Activated T-cell treated with anti-CD3 and anti-CD28 coated beads, Interleukin-2, amount 50 U/mL, for 24 hours (primary cell): ENCODE measurements around the gene USP30.

Source experiments
- DNase-seq: peaks from one replicate; pipeline ENCODE4 v3.0.0-alpha.2; 2020
- H3K27ac Mint-ChIP-seq: 2 replicates; pipeline ENCODE4 v1.8.0; 2020; ENCODE audit warnings: mild to moderate bottlenecking, mixed read lengths
- H3K27me3 Mint-ChIP-seq: 2 replicates; pipeline ENCODE4 v1.8.0; 2020; ENCODE audit warnings: mixed read lengths
- H3K36me3 Mint-ChIP-seq: 2 replicates; pipeline ENCODE4 v1.8.0; 2020; ENCODE audit warnings: low read depth, mixed read lengths
- H3K4me1 Mint-ChIP-seq: 2 replicates; pipeline ENCODE4 v1.8.0; 2020; ENCODE audit warnings: low read depth, mixed read lengths
- H3K4me3 Mint-ChIP-seq: 2 replicates; pipeline ENCODE4 v1.8.0; 2020; ENCODE audit warnings: mild to moderate bottlenecking, moderate library complexity, mixed read lengths
- H3K9me3 Mint-ChIP-seq: 2 replicates; pipeline ENCODE4 v1.8.0; 2020; ENCODE audit warnings: mixed read lengths

Gene USP30

DNA sequence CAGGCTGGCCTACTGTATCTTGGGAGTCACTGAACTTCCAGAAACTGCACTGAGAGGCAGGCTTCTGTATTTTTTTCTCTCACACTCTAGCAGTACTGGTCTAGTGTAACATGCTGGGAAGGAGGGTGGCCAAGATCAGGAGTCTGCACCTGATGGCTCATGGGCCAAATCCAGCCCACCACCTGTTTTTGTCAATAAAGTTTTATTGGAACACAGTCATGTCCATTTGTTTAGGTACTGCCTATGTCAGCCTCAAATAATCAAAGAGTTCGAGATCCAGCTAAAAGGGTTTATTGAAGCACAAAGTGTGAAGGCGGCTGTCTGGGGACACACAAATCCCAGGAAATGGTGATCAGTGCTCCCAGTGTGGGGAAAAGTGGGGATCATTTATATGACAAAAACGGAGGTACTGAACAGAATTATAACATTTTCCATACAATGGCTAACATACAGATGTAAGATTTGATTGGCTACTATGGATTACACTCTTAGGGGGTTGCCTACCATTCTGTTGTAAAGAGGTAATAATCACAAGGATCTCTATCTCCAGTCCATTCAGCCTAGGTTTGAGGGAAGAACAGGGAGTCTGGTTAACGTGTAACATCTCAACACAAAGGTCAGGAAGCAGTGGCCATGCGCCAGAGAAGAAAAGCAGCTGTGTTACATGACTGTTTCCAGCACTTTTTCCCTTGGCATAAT, 12.9 kb downstream of the USP30 start:
- no peaks in the 10 kb centered on the region for H3K27me3 Mint-ChIP-seq
- no peak overlapping the region for H3K27ac Mint-ChIP-seq
- no peak overlapping the region for H3K4me3 Mint-ChIP-seq
- H3K36me3 Mint-ChIP-seq, result peaks cover 41% of the 10 kb centered on the region
- no peaks in the 10 kb centered on the region for H3K9me3 Mint-ChIP-seq
- peaks cover 4% of the 10 kb centered on the region for H3K4me1 Mint-ChIP-seq
- no peak for DNase-seq

DNA sequence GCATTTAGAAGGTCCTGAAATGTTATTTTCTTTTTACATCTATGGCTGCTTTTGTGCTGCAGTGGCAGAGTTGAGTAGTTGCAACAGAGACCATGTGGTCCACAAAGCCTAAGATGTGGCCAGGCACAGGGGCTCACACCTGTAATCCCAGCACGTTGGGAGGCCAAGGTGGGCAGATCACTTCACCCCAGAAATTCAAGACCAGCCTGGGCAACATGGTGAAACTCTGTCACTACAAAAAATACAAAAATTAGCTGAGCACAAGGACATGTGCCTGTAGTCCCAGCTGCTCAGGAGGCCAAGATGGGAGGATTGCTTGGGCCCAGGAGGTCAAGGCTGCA, 13.4 kb downstream of the USP30 start:
- no peak overlapping the region for H3K4me3 Mint-ChIP-seq
- H3K36me3 Mint-ChIP-seq, result peaks cover 44% of the 10 kb centered on the region
- H3K27me3 Mint-ChIP-seq, result no peaks in the 10 kb centered on the region
- H3K27ac Mint-ChIP-seq, result no peak overlapping the region
- H3K9me3 Mint-ChIP-seq, result no peaks in the 10 kb centered on the region
- H3K4me1 Mint-ChIP-seq, result peaks cover 4% of the 10 kb centered on the region
- DNase-seq, result no peak

DNA sequence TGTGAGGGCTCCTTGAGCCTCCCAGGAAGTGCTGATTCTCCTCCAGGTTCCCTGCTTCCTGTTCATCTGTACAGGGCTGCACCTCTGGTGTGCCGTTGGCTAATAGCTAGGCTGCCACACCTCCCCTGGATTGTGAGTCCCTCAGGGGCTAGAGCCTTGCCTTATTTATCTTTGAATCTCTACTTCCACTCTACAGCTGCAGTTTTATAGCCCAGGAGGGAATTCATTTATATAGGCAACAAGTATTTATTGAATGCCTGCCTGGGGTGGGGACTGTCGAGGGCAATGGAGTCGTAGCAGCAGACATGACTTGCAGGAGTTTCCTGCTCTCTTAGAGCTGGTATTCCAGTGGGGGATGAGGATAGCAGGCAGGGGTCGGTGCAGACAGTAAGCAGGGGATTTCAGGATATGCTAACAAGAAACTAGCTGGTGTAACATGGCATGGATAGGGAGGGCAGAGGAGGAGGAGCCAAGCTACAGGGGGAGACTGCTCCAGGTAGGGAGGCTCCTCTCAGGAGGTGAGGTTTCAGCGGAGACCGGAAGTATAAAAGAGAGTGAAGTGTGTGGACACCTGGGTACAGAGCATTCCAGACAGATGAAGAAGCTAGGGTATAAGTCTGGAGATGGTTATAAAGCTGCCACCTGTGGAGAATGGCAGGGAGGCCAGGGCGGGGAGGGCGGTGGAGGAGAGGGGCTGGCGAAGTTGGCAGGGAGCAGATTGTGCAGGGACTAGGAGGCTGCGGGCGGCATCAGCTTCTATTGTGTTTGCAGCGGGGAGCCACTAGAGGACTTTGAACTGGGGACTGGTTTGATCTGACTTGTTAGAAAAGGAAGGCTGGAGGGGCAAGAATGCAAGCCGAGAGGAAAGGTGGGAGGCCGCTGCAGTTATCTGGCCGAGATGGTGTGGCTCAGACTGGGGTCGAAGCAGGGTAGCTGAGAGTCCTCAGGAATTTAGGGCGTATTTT, 17.2 kb downstream of the USP30 start:
- no peaks in the 10 kb centered on the region for H3K27me3 Mint-ChIP-seq
- H3K36me3 Mint-ChIP-seq, result peaks cover 69% of the 10 kb centered on the region
- H3K4me1 Mint-ChIP-seq, result no peaks in the 10 kb centered on the region
- DNase-seq, result no peak
- H3K4me3 Mint-ChIP-seq, result no peak overlapping the region
- H3K9me3 Mint-ChIP-seq, result no peaks in the 10 kb centered on the region
- no peak overlapping the region for H3K27ac Mint-ChIP-seq

DNA sequence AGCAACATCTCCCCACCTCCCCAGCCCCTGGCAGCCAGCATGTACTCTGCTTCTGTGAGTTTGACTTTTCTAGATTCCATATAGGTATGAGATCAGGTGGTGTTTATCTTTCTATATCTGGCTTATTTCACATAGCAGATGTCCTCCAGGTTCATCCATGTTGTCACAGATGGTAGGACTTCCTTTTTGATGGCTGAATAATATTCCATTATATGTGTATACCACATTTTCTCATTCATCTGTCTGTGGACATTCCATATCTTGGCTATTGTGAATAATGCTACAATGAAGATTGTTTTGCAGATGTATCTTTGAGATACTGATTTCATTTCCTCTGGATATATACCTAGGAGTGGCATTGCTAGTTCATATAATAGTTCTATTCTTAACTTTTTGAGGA, 22.5 kb downstream of the USP30 start:
- Mint-ChIP-seq H3K36me3 (peaks cover 86% of the 10 kb centered on the region), H3K27ac (no peak overlapping the region), H3K9me3 (peaks cover 8% of the 10 kb centered on the region), H3K4me3 (no peak overlapping the region), H3K4me1 (no peaks in the 10 kb centered on the region), H3K27me3 (no peaks in the 10 kb centered on the region)
- no peak for DNase-seq

DNA sequence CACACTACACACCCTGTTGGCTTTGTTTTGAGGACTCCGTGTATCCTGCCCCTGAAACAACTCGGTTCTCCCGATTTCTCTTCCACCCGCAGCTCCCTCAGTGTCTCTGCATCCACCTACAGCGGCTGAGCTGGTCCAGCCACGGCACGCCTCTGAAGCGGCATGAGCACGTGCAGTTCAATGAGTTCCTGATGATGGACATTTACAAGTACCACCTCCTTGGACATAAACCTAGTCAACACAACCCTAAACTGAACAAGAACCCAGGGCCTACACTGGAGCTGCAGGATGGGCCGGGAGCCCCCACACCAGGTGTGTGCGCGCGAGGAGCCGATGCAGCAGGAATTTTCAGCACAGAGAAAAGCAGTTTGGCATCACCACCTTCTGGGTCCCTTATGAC, 30.4 kb downstream of the USP30 start:
- peaks cover 81% of the 10 kb centered on the region for H3K36me3 Mint-ChIP-seq

DNA sequence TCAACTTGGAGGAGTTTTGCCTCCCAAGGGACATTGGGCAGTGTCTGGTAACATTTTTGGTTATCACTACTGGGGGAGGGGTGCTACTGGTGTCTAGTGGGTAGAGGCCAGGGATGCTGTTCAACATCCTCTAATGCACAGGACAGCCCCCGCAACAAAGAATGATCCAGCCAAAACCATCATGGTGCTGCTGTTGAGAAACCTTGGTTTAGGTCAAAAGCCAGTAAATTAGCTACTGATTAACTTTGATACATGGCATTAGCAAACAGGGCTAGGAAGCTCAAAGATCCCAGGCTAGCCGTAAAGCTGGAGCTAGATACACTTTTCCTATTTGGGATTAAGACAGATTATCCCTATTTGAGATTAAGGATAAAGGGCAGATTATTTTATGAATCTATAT, 32.0 kb downstream of the USP30 start:
- no peak overlapping the region for H3K27ac Mint-ChIP-seq
- H3K36me3 Mint-ChIP-seq, result peaks cover 84% of the 10 kb centered on the region
- no peaks in the 10 kb centered on the region for H3K9me3 Mint-ChIP-seq
- H3K4me3 Mint-ChIP-seq, result no peak overlapping the region
- no peak for DNase-seq
- H3K27me3 Mint-ChIP-seq, result no peaks in the 10 kb centered on the region
- peaks cover 2% of the 10 kb centered on the region for H3K4me1 Mint-ChIP-seq

More for the DNA sequence above, 30.4 kb downstream of the USP30 start:
- Mint-ChIP-seq H3K4me3 (no peak overlapping the region), H3K27me3 (no peaks in the 10 kb centered on the region), H3K9me3 (peaks cover 6% of the 10 kb centered on the region), H3K4me1 (no peaks in the 10 kb centered on the region), H3K27ac (no peak overlapping the region)
- DNase-seq, result no peak

DNA sequence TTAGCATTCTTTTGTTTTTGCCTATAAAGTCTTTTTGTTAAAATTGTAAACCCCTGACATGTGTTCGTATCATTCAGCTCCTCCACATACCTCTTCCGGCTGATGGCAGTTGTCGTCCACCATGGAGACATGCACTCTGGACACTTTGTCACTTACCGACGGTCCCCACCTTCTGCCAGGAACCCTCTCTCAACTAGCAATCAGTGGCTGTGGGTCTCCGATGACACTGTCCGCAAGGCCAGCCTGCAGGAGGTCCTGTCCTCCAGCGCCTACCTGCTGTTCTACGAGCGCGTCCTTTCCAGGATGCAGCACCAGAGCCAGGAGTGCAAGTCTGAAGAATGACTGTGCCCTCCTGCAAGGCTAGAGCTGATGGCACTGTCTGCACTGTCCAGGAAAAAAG, 33.2 kb downstream of the USP30 start:
- Mint-ChIP-seq H3K4me1 (peaks cover 13% of the 10 kb centered on the region), H3K9me3 (no peaks in the 10 kb centered on the region), H3K27me3 (no peaks in the 10 kb centered on the region), H3K36me3 (peaks cover 87% of the 10 kb centered on the region), H3K27ac (no peak overlapping the region), H3K4me3 (no peak overlapping the region)
- DNase-seq, result no peak

DNA sequence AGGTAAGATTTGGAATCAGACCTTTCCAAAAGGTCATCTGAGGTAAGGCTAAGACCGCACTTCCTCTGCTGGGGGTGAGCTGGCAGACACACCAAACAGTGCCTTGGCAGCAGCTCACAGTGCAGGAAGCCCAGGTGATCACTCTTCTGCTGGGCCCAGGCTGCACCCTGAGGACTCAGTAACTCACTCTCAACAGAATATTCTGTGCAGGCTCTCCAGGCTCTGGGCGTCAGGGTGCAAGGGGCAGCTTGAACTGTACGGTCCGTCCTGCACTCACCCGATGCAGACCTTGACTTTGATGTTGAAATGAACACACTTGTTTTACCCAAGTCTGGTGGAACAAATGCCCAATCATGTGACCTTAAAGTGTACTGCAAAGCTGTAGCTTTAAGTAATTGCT, 34.9 kb downstream of the USP30 start:
- Mint-ChIP-seq H3K9me3 (no peaks in the 10 kb centered on the region), H3K36me3 (peaks cover 90% of the 10 kb centered on the region), H3K4me1 (peaks cover 28% of the 10 kb centered on the region), H3K27ac (peak overlapping the region; percentile 58), H3K4me3 (no peak overlapping the region), H3K27me3 (no peaks in the 10 kb centered on the region)
- DNase-seq, result no peak

DNA sequence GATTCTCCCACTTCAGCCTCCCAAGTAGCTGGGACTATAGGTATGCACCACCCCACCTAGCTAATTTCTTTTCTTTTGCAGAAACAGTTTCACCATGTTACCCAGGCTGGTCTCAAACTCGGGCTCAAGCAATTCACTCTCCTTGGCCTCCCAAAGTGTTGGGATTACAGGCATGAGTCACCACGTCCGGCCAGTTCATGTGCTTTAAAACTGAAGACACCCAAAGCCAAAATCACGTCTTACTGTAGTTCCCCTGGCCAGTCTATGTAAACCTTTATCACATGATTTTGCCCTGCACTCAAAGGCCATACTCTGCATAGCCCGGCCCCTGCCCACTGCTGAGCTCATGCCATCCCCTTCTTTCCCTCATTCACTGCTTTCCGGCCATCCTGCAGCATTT, 36.4 kb downstream of the USP30 start:
- peaks cover 86% of the 10 kb centered on the region for H3K36me3 Mint-ChIP-seq
- H3K9me3 Mint-ChIP-seq, result no peaks in the 10 kb centered on the region
- H3K27ac Mint-ChIP-seq, result peak overlapping the region; percentile 39
- H3K4me1 Mint-ChIP-seq, result peaks cover 43% of the 10 kb centered on the region
- no peak overlapping the region for H3K4me3 Mint-ChIP-seq
- no peak for DNase-seq
- H3K27me3 Mint-ChIP-seq, result no peaks in the 10 kb centered on the region

DNA sequence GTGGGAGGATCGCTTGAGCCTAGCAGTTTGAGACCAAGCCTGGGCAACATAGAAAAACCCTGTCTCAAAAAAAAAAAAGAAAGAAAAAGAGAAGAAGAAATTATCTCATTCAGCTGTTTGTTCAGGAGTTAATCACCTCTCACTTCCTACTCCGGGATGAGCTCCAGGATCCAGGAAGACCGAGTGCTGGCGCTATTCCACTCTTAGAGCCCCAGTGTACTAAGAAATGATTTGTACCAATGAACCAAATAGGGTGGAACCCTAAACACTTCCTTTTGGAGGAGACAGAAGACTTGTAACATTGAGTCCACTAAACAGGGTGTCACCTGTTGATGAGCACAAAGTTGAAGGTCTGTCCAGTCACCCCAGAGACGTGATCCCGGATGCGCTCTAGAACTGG, 37.3 kb downstream of the USP30 start:
- Mint-ChIP-seq H3K36me3 (peaks cover 81% of the 10 kb centered on the region), H3K27ac (peak overlapping the region; percentile 83), H3K27me3 (no peaks in the 10 kb centered on the region), H3K4me3 (no peak overlapping the region), H3K9me3 (no peaks in the 10 kb centered on the region), H3K4me1 (peaks cover 45% of the 10 kb centered on the region)
- no peak for DNase-seq

DNA sequence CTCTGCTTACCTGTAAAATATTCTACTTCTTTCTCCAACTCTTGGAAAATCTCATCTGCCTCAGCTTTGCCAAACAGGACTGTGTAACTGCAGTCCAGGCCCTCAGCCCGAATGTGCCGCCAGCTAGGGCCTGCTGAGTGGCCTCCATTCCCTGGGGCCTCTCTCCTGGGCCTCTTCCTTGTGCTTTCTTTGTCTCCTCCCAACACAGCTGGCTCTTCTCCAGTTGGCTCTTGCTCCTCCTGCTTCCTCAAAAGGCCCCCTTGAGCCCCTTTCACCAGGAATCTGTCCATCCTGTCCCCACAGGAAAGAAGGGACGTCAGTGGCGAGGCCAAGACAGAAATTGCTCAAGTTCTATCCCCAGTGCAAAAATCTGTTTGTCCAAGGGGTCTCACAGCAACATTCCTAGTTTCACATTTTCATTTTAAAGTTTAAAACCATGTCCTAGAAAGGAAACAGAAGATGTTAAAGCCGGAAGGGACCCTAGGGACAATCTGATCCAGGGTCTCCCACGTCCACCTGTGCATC, 40.2 kb downstream of the USP30 start:
- peaks cover 56% of the 10 kb centered on the region for H3K36me3 Mint-ChIP-seq
- H3K9me3 Mint-ChIP-seq, result no peaks in the 10 kb centered on the region
- H3K4me1 Mint-ChIP-seq, result peaks cover 45% of the 10 kb centered on the region
- peak overlapping the region; percentile 85 for H3K4me3 Mint-ChIP-seq
- DNase-seq, result no peak
- H3K27me3 Mint-ChIP-seq, result no peaks in the 10 kb centered on the region
- peak overlapping the region; percentile 95 for H3K27ac Mint-ChIP-seq

DNA sequence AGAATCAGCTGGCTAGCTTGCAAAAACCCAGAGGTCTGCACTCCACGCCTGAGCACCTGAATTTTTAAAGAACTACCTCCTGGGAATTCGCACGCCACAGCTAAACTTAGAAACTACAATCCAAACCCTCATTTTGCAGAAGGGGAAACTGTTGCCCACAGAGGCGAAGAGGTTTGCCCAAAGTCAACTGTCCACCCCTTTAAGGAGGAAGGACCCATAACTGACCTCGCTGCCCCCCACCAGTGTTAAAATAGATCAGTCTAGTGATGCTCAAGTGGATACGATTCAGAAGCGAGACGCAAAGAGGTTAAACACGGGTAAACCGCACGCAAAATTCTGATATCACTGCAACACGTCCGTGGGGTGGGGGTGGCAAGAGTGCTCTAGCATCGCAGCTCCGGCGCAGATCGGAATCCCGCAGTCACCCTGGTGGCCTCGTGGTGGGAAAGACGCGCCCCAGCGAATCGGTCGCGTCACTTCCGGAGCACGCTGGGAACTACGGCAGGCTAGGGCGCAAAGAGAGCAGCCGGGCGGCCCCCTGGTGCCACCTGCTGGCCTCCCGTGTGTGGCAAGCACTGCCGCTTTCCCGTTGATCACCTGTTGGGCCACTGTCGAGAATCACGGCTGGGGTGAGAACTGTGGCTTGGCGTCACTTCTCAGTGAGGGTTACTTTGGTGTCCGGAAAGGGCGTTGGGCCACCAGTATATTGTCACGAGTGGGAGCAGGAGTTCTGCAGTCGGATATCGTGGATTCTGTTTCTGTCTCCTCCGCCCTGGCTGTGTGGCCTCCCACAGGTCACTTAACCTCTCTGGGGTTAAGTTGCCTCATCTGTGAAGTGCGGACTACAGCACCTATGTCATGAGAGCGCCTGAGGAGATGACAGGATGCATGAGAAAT, 40.9 kb downstream of the USP30 start, which contains the start of gene ALKBH2:
ALKBH2 (minus strand) TSS at position 451 of the 897 bp plus-strand sequence. CDS start 686 bp downstream, outside the sequence.
- Mint-ChIP-seq H3K27ac (peak within 1 kb of the TSS; percentile 95), H3K9me3 (no peaks in the 10 kb centered on the region), H3K27me3 (no peaks in the 10 kb centered on the region), H3K4me1 (peaks cover 45% of the 10 kb centered on the region), H3K36me3 (peaks cover 51% of the 10 kb centered on the region), H3K4me3 (peak within 1 kb of the TSS; percentile 85)
- DNase-seq, result peak; percentile 96

DNA sequence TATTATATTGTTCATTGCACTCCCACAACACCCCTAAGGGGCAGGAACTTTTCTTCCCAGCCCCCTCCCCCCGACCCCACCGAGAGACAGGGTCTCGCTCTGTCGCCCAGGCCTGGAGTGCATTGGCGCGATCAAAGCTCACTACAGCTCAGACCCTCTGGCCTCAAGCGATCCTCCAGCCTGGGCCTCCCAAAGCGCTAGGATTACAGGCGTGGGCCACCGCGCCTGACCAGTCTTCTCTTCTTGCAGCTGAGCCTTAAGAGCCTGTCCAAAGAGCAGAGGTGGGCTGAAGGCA, 44.7 kb downstream of the USP30 start:
- Mint-ChIP-seq H3K9me3 (no peaks in the 10 kb centered on the region), H3K4me3 (peak overlapping the region; percentile 88), H3K27me3 (no peaks in the 10 kb centered on the region), H3K27ac (peak overlapping the region; percentile 95), H3K4me1 (peaks cover 45% of the 10 kb centered on the region), H3K36me3 (peaks cover 49% of the 10 kb centered on the region)
- no peak for DNase-seq

DNA sequence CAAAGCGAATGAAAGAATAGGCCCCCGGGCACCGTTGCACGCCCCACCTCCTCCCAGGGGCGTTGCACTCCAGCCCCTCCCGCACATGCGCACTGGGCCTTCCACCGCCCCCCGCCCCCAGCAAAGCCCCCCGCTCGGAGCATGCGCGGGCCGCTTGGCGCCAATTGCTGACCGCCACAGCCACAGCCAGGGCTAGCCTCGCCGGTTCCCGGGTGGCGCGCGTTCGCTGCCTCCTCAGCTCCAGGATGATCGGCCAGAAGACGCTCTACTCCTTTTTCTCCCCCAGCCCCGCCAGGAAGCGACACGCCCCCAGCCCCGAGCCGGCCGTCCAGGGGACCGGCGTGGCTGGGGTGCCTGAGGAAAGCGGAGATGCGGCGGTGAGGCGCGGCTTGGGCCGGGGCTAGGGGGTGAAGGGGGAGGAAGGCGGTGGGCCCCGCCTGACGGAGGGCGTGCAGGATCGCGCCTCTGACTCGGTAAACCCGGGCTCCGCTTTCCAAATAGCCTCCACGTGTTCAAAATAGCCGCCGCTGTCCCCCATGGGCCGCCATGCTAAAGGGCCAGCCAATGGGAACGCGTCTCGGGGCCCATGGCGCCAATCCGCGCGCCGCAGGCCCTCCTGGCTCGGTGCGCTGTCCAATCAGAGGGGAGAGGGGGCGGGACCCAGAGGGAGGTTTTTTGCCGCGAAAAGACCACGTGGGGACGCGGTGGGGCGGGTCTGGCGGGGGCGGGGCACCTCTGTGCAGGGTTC, 45.2 kb downstream of the USP30 start, which contains the start of gene UNG:
UNG (plus strand) TSS at position 163 of the 748 bp plus-strand sequence; CDS start at position 246, 83 bp downstream.
- peak within 1 kb of the TSS; percentile 95 for H3K27ac Mint-ChIP-seq
- peaks cover 49% of the 10 kb centered on the region for H3K36me3 Mint-ChIP-seq
- DNase-seq, result peak; percentile 95
- peaks cover 40% of the 10 kb centered on the region for H3K4me1 Mint-ChIP-seq
- H3K4me3 Mint-ChIP-seq, result peak within 1 kb of the TSS; percentile 88
- no peaks in the 10 kb centered on the region for H3K9me3 Mint-ChIP-seq
- H3K27me3 Mint-ChIP-seq, result no peaks in the 10 kb centered on the region
